ENCODE measurements around the gene JAK1.

- TF ChIP-seq POLR2AphosphoS5 (IDR thresholded peaks at IDR 0.05) (no peak), CTCF (IDR thresholded peaks at IDR 0.05) (no peak)
Observed at GRCh38 chr1:64894438-64895196, 71.7 kb downstream of the JAK1 start.

Data from sigmoid colon (tissue), 4 donors.